Endothelial cell of umbilical vein (primary cell): ENCODE measurements around the gene ORC6. TPM values are rescaled to one million over a fixed set of nuclear protein-coding genes. Genes with fewer than 3 reads are reported as not detected.

Source experiments
- BruUV-seq: library from RNA; stranded (reverse); fragments of 400-500 nt; replicated peaks from 2 replicates; lab custom pipeline; 2021; lab: Mats Ljungman, UMichigan
- CTCF ChIA-PET: fragments of 300-600, 350-600 bp; sonication (Branson Sonifier 250); formaldehyde crosslinking; loops from one replicate; lab custom pipeline; 2021; ENCODE audit warnings: antibody characterized with exemption, inconsistent platforms; lab: Charles Lee
- POLR2A ChIA-PET: fragments of 300-600, 350-600 bp; sonication (Branson Sonifier 250); formaldehyde crosslinking; loops from one replicate; lab custom pipeline; 2021; ENCODE audit warnings: antibody characterized with exemption, inconsistent platforms; lab: Charles Lee
- DNase-seq: peaks from one replicate; pipeline ENCODE4 v3.0.0-alpha.2; 2011; ENCODE audit warnings: low read depth, low spot score
- FAIRE-seq: peaks from 2 replicates; lab custom pipeline; 2011; peaks lifted over from hg19 to GRCh38; lab: Jason Lieb, UNC
- H2AFZ ChIP-seq: 2 replicates; pipeline ENCODE4 v1.6.0; 2012; ENCODE audit warnings: low read depth, low read length, control low read depth, inconsistent platforms
- H3K27ac ChIP-seq: 2 replicates; pipeline ENCODE4 v1.5.1; 2011; ENCODE audit warnings: low read depth, mild to moderate bottlenecking, control low read depth, low read length, moderate library complexity; ENCODE audit not compliant: insufficient read depth
- H3K27me3 ChIP-seq, 2 experiments: 2 replicates each; pipeline versions ENCODE4 v1.6.0 to v1.6.1; 2011; ENCODE audit warnings: low read length in 2 of 2, mixed read lengths in 1 of 2; ENCODE audit not compliant: control insufficient read depth in 2 of 2, insufficient read depth in 2 of 2
- H3K36me3 ChIP-seq, 2 experiments: 2 replicates in 1 of 2; 3 replicates in 1 of 2; pipeline ENCODE4 v1.5.1; 2011; ENCODE audit warnings: low read length in 2 of 2, mild to moderate bottlenecking in 1 of 2, moderate library complexity in 1 of 2; ENCODE audit not compliant: control insufficient read depth in 2 of 2, insufficient read depth in 2 of 2; ENCODE audit errors: extremely low read depth in 1 of 2
- H3K4me1 ChIP-seq: 3 replicates; pipeline ENCODE4 v1.5.1; 2011; ENCODE audit warnings: mild to moderate bottlenecking, low read length; ENCODE audit not compliant: control insufficient read depth, insufficient read depth; ENCODE audit errors: extremely low read depth
- H3K4me2 ChIP-seq: 2 replicates; pipeline ENCODE4 v1.6.1; 2011; ENCODE audit warnings: low read length, control low read depth, mixed read lengths; ENCODE audit not compliant: insufficient read depth
- H3K4me3 ChIP-seq, 3 experiments: fragments of 200-600 bp in 1 of 3; sonication (generic), shearing (Covaris generic) in 1 of 3; replicated peaks in 1 of 3; 2 replicates each; pipeline ENCODE4 v1.5.1; 2011 to 2016; ENCODE audit warnings: control low read depth in 3 of 3, low read length in 3 of 3, mild to moderate bottlenecking in 2 of 3, inconsistent platforms in 1 of 3, low read depth in 1 of 3, moderate library complexity in 1 of 3; ENCODE audit not compliant: insufficient read depth in 1 of 3
- H3K79me2 ChIP-seq: 2 replicates; pipeline ENCODE4 v1.6.0; 2012; ENCODE audit warnings: low read length, inconsistent platforms; ENCODE audit not compliant: control insufficient read depth, insufficient read depth
- H3K9ac ChIP-seq: replicated peaks from 2 replicates; pipeline ENCODE3; 2011; ENCODE audit warnings: low read length, control low read depth; ENCODE audit not compliant: insufficient read depth; ENCODE audit errors: extremely low read depth
- H3K9me1 ChIP-seq: replicated peaks from 3 replicates; pipeline ENCODE4 v1.6.0; 2011; ENCODE audit warnings: mild to moderate bottlenecking, low read length; ENCODE audit not compliant: control insufficient read depth, insufficient read depth; ENCODE audit errors: extremely low read depth
- H3K9me3 ChIP-seq: replicated peaks from 2 replicates; pipeline ENCODE4 v1.5.1; 2012; ENCODE audit warnings: low read length, inconsistent platforms; ENCODE audit not compliant: control insufficient read depth, insufficient read depth
- H4K20me1 ChIP-seq: replicated peaks from 2 replicates; pipeline ENCODE3; 2011; ENCODE audit warnings: mild to moderate bottlenecking, low read length; ENCODE audit not compliant: control insufficient read depth, insufficient read depth; ENCODE audit errors: extremely low read depth
- CTCF ChIP-seq, 2 donors: IDR thresholded peaks; 1 replicate in 1 of 2; 2 replicates in 1 of 2; pipeline ENCODE4 v1.5.1; 2011; ENCODE audit warnings: low read length in 2 of 2, mild to moderate bottlenecking in 2 of 2, moderate library complexity in 2 of 2, control low read depth in 1 of 2, inconsistent platforms in 1 of 2, low read depth in 1 of 2; ENCODE audit not compliant: insufficient read depth in 1 of 2; ENCODE audit errors: extremely low read depth in 1 of 2
- EZH2 ChIP-seq: IDR thresholded peaks from 2 replicates; pipeline ENCODE4 v1.6.1; 2012; ENCODE audit warnings: borderline replicate concordance, low read depth, mild to moderate bottlenecking, moderate library complexity, low read length, inconsistent platforms; ENCODE audit not compliant: severe bottlenecking
- FOS ChIP-seq: IDR thresholded peaks from 2 replicates; pipeline ENCODE4 v1.6.1; 2011; ENCODE audit warnings: mild to moderate bottlenecking, low read length, moderate library complexity, borderline replicate concordance; ENCODE audit not compliant: insufficient read depth
- GATA2 ChIP-seq: IDR thresholded peaks from 2 replicates; pipeline ENCODE4 v1.7.0; 2011; ENCODE audit warnings: low read depth, mild to moderate bottlenecking, moderate library complexity, mixed read lengths, low read length; ENCODE audit not compliant: insufficient read length, insufficient read depth
- JUN ChIP-seq: IDR thresholded peaks from 2 replicates; pipeline ENCODE4 v1.6.1; 2011; ENCODE audit warnings: borderline replicate concordance, low read depth; ENCODE audit not compliant: insufficient read length, insufficient read depth
- MAX ChIP-seq: IDR thresholded peaks from 2 replicates; pipeline ENCODE4 v1.6.1; 2011; ENCODE audit not compliant: insufficient read depth, insufficient read length
- MYC ChIP-seq: IDR thresholded peaks from one replicate; pipeline ENCODE4 v1.6.1; 2011; ENCODE audit warnings: mild to moderate bottlenecking, low read depth, low read length
- POLR2A ChIP-seq: IDR thresholded peaks from 2 replicates; pipeline ENCODE4 v1.6.1; 2012; ENCODE audit warnings: low read depth, mild to moderate bottlenecking, control low read depth, low read length
- POLR2AphosphoS5 ChIP-seq: IDR thresholded peaks from 2 replicates; pipeline ENCODE4 v1.6.1; 2012; ENCODE audit warnings: low read depth, mild to moderate bottlenecking, control low read depth, low read length, moderate library complexity; ENCODE audit not compliant: insufficient read depth
- dilution Hi-C: fragments of 300-500 bp; cut with MboI; formaldehyde crosslinking; loops from one replicate; pipeline ENCODE4 v1.15.0; 2019; ENCODE audit warnings: low sequenced_read_pairs; ENCODE audit not compliant: extremely low pct_ligation_motif_present
- intact Hi-C: fragments of 100-400 bp; cut with micrococcal nuclease; formaldehyde crosslinking; loops from one replicate; pipeline ENCODE4 v1.10.0; 2022
- polyA plus RNA-seq, 4 experiments: library from polyadenylated mRNA; depleted of rRNA in 3 of 4; stranded (reverse) in 3 of 4; unstranded in 1 of 4; fragments of >200 nt; gene quantifications; 2 replicates each; pipeline versions ENCODE4 v1.2.1 to v1.2.3, GENCODE V29; 2011 to 2012; ENCODE audit warnings: missing spikeins in 1 of 4
- total RNA-seq: library from RNA; stranded (reverse); gene quantifications from 2 replicates; pipeline ENCODE4 v1.2.3, GENCODE V29; 2021

ORC6 gene
- total and polyA plus RNA-seq, 2 donors (not counting 3 experiments of a cell fraction or from before 2014, with no cell fraction given) = 15.9 to 31.1 TPM

GRCh38 chr16:46729326-46729995 lies 40.0 kb downstream of the ORC6 start:
- Histone ChIP-seq H3K27me3 (no peaks in the 10 kb centered on the region), H3K9me1 (no peaks in the 10 kb centered on the region), H3K27ac (no peak overlapping the region), H3K4me1 (no peaks in the 10 kb centered on the region), H3K9me3 (no peaks in the 10 kb centered on the region), H3K36me3 (no peaks in the 10 kb centered on the region), H3K4me3 (no peak overlapping the region), H3K9ac (no peak overlapping the region), H2AFZ (no peak overlapping the region), H3K4me2 (no peak overlapping the region), H4K20me1 (no peaks in the 10 kb centered on the region), H3K79me2 (no peaks in the 10 kb centered on the region)
- ChIA-PET POLR2A (no interaction called here), CTCF (no interaction called here)
- no TSS peak for BruUV-seq
- DNase-seq (no peak), FAIRE-seq (no peak)
- no peak for TF ChIP-seq MYC
- TF ChIP-seq JUN = no peak
- no peak for TF ChIP-seq CTCF (IDR thresholded peaks at IDR 0.05; ENCODE audit: extremely low read depth in 1 of 2, insufficient read depth in 1 of 2, low read depth in 1 of 2, low read length in 2 of 2)
- TF ChIP-seq EZH2 = no peak
- TF ChIP-seq FOS = no peak
- no peak for TF ChIP-seq GATA2
- TF ChIP-seq POLR2A = no peak
- TF ChIP-seq MAX = no peak
- no peak for TF ChIP-seq POLR2AphosphoS5
- intact Hi-C loops = no loop called here
- dilution Hi-C loops = no loop called here
